Lung (tissue), 12 donors: ENCODE data around the gene DGKD. TPM values are rescaled to one million over a fixed set of nuclear protein-coding genes. Genes with fewer than 3 reads are reported as not detected.
"Not testable (repeated sequence)": the region's sequence is repeated elsewhere in the genome, so short reads cannot be mapped to it uniquely, and the experiment has no call there.

Source experiments
- ATAC-seq: fragments of 200-7000 bp; cut with Tn5 transposase; one replicate; pipeline ENCODE4 v1.9.1; 2020; ENCODE audit warnings: moderate number of reproducible peaks; ENCODE audit not compliant: insufficient read depth, low FRiP score
- DNase-seq, 3 donors: peaks; one replicate each; pipeline ENCODE4 v3.0.0-alpha.2; 2013 to 2017
- H3K27ac ChIP-seq, 2 donors: one replicate each; pipeline ENCODE4 v1.5.1; 2013; ENCODE audit warnings: mild to moderate bottlenecking in 2 of 2, moderate library complexity in 2 of 2, control low read depth in 1 of 2, inconsistent platforms in 1 of 2, low read depth in 1 of 2, low read length in 1 of 2
- H3K27me3 ChIP-seq, 3 donors: one replicate each; pipeline ENCODE4 v1.5.1; 2013; ENCODE audit warnings: low read length in 2 of 3; ENCODE audit not compliant: control insufficient read depth in 3 of 3, insufficient read depth in 3 of 3
- H3K36me3 ChIP-seq, 4 donors: one replicate each; pipeline ENCODE4 v1.5.1; 2013; ENCODE audit warnings: low read length in 4 of 4, mild to moderate bottlenecking in 1 of 4, moderate library complexity in 1 of 4; ENCODE audit not compliant: control insufficient read depth in 4 of 4, insufficient read depth in 4 of 4
- H3K4me1 ChIP-seq, 5 donors: one replicate each; pipeline ENCODE4 v1.5.1; 2013; ENCODE audit warnings: low read length in 5 of 5, mild to moderate bottlenecking in 2 of 5, moderate library complexity in 1 of 5; ENCODE audit not compliant: control insufficient read depth in 5 of 5, insufficient read depth in 5 of 5
- H3K4me3 ChIP-seq: one replicate; pipeline ENCODE4 v1.5.1; 2013; ENCODE audit warnings: mild to moderate bottlenecking, control low read depth, moderate library complexity
- H3K9ac ChIP-seq, 2 donors: one replicate each; pipeline ENCODE4 v1.5.1; 2013; ENCODE audit warnings: low read length in 2 of 2, control low read depth in 1 of 2; ENCODE audit not compliant: insufficient read depth in 1 of 2
- H3K9me3 ChIP-seq, 4 donors: one replicate each; pipeline ENCODE4 v1.5.1; 2013; ENCODE audit warnings: low read length in 3 of 4, mild to moderate bottlenecking in 1 of 4, moderate library complexity in 1 of 4; ENCODE audit not compliant: control insufficient read depth in 4 of 4, insufficient read depth in 3 of 4
- WGBS, 2 donors: extraction: QIAGEN DNeasy Blood & Tissue Kit; methylation state at CpG; one replicate each; pipeline ENCODE4 v1.1.7; 2013; 5-methylcytosine and 5-hydroxymethylcytosine counted together
- polyA plus RNA-seq, 2 donors: library from polyadenylated mRNA; stranded (reverse); fragments of 200-250 nt; gene quantifications; one replicate each; pipeline ENCODE4 v1.2.1, GENCODE V29; 2013
- total RNA-seq, 2 donors: library from RNA; depleted of rRNA in 1 of 2; stranded (reverse); fragments of >200 nt in 1 of 2; gene quantifications; one replicate each; pipeline ENCODE4 v1.2.1, GENCODE V29; 2014 to 2021
- TF ChIP-seq, protein P1 (sequence below): IDR thresholded peaks from 2 replicates; pipeline ENCODE4 v1.5.1; 2012; ENCODE audit warnings: mild to moderate bottlenecking; ENCODE audit errors: control extremely low read depth, extremely low read depth
- donor health status: control.
- donor health status: control.
- donor health status: Bipolar disorder and iron deficiency.
- donor health status: healthy.
- donor health status: DM: yes; HTN: yes; CAD: no.

DGKD gene
- total and polyA plus RNA-seq, 4 donors: 30.3 to 77.4 (median 44.0) TPM

DNA sequence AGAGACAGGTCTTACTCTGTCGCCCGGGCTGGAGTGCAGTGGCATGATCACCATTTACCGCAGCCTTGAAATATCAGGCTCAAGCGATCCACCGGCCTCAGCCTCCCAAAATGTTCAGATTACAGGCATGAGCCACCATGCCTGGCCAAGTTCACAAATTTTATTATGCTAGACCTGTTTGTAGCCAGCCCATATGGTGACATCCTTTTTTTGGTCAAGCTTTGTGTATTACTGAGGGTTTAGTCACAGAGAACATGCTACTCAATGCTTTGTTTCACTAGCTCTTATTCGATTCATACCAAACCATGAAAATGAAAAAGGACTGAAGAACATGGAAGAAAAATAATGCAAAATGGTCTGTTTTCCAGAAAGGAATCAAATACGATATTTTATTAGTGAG is 41.4 kb downstream of the DGKD start:
- Histone ChIP-seq H3K9ac (no peak overlapping the region), H3K9me3 (no peaks in the 10 kb centered on the region), H3K36me3 (peaks cover 0 to 12% (median 3%) of the 10 kb centered on the region in 4 donors), H3K4me3 (no peak overlapping the region), H3K27ac (no peak overlapping the region), H3K4me1 (peaks cover 0 to 5% (median 0%) of the 10 kb centered on the region in 5 donors), H3K27me3 (no peaks in the 10 kb centered on the region)
- WGBS, 2 donors: 90 to 96% methylated on average over 7 of the region's 7 CpGs
- TF ChIP-seq, protein P1, sequence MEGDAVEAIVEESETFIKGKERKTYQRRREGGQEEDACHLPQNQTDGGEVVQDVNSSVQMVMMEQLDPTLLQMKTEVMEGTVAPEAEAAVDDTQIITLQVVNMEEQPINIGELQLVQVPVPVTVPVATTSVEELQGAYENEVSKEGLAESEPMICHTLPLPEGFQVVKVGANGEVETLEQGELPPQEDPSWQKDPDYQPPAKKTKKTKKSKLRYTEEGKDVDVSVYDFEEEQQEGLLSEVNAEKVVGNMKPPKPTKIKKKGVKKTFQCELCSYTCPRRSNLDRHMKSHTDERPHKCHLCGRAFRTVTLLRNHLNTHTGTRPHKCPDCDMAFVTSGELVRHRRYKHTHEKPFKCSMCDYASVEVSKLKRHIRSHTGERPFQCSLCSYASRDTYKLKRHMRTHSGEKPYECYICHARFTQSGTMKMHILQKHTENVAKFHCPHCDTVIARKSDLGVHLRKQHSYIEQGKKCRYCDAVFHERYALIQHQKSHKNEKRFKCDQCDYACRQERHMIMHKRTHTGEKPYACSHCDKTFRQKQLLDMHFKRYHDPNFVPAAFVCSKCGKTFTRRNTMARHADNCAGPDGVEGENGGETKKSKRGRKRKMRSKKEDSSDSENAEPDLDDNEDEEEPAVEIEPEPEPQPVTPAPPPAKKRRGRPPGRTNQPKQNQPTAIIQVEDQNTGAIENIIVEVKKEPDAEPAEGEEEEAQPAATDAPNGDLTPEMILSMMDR: no peak
- DNase-seq (no peak), ATAC-seq (no peak)

DNA sequence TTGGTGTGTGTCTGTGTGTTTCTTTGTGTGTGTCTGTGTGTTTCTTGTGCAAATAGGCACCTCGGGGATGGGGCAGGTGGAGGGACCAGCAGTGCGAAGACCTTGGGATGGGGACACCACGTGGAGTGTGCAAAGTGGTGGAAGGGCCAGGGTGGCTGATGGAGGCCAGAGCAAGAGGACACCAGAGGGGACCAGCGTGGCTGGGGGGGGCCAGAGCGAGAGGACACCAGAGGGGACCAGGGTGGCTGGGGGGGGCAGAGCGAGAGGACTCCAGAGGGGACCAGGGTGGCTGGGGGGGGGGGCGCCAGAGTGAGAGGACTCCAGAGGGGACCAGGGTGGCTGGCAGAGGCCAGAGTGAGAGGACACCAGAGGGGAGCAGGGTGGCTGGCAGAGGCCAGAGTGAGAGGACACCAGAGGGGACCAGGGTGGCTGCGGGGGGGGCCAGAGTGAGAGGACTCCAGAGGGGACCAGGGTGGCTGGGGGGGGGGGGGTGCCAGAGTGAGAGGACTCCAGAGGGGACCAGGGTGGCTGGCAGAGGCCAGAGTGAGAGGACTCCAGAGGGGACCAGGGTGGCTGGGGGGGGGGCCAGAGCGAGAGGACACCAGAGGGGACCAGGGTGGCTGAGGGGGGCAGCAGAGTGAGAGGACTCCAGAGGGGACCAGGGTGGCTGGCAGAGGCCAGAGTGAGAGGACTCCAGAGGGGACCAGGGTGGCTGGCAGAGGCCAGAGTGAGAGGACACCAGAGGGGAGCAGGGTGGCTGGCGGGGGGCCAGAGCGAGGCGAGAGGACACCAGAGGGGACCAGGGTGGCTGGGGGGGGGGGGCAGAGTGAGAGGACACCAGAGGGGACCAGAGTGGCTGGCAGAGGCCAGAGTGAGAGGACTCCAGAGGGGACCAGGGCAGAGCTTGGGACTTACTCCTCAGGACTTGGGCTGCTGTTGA is 42.7 kb downstream of the DGKD start:
- not testable (repeated sequence) for DNase-seq, H3K27ac ChIP-seq, H3K4me1 ChIP-seq, H3K27me3 ChIP-seq, H3K9ac ChIP-seq, ATAC-seq, H3K4me3 ChIP-seq, H3K9me3 ChIP-seq
- WGBS, 2 donors: 95 to 99% methylated on average over 11 to 12 of the region's 12 CpGs
- H3K36me3 ChIP-seq: peaks cover 0 to 12% (median 3%) of the 10 kb centered on the region in 4 donors

DNA sequence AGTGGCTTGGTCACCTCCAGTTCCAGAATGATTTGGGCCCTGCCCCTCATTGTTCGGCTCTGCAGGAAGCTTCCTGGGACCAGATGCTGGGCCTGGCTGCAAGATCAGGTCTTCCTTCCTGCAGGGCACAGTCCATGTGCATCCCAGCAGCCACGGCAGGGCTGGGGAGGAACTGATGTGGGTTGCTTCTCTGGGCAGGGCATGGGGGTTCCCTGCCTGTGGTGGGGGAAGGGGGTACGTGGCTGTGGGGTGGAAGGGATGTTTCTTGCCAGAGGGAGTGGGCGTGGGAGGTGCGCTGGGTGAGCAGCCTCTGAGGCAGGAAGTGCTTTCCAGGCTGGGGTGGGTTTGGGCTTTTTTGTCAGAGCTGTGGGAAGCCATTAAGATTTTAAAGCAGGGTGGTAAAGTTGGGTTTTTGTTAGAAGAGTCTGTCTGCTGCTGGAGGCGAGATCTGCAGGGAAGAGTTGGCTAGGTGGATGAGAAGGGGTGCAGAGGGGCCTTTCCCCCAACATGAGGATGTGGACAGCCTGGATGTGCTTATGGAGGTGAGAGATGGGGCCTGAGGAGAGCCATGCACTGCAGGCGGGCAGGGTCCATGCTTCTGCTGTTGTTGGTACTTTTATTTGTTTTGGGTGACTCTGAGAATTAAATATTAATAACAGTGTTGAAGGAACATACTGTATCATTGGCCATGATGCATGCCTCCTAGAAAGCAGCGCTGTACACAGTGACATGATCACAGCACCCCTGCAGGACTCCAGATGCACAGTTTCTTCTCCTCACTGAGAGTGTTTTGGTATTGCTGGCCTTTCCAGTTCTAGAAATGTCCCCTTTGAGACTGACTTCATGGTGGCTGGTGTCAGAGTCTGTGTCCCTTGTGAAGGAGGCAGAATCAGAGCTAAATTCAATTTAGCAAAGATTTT is 45.3 kb downstream of the DGKD start:
- TF ChIP-seq, protein P1: no peak
- WGBS, 2 donors: 56 to 67% methylated on average over 8 of the region's 8 CpGs

More for the DNA sequence above, 45.3 kb downstream of the DGKD start:
- Histone ChIP-seq H3K36me3 (peaks cover 0 to 10% (median 1%) of the 10 kb centered on the region in 4 donors), H3K27me3 (no peaks in the 10 kb centered on the region), H3K27ac (no peak overlapping the region), H3K9me3 (no peaks in the 10 kb centered on the region), H3K4me3 (no peak overlapping the region), H3K4me1 (peaks cover 0 to 8% (median 0%) of the 10 kb centered on the region in 5 donors), H3K9ac (no peak overlapping the region)
- ATAC-seq: no peak
- no peak for DNase-seq
